ENCODE measurements around the gene ATP8A1.
"Not testable (repeated sequence)": the region's sequence is repeated elsewhere in the genome, so short reads cannot be mapped to it uniquely, and the experiment has no call there.

ATP8A1 gene

GRCh38 chr4:42656679-42656943, 294 bp downstream of the ATP8A1 start:
- peak overlapping the region; percentile 95 for H3K4me3 ChIP-seq (ENCODE audit: low read depth, low read length)
- TF ChIP-seq, protein P1, sequence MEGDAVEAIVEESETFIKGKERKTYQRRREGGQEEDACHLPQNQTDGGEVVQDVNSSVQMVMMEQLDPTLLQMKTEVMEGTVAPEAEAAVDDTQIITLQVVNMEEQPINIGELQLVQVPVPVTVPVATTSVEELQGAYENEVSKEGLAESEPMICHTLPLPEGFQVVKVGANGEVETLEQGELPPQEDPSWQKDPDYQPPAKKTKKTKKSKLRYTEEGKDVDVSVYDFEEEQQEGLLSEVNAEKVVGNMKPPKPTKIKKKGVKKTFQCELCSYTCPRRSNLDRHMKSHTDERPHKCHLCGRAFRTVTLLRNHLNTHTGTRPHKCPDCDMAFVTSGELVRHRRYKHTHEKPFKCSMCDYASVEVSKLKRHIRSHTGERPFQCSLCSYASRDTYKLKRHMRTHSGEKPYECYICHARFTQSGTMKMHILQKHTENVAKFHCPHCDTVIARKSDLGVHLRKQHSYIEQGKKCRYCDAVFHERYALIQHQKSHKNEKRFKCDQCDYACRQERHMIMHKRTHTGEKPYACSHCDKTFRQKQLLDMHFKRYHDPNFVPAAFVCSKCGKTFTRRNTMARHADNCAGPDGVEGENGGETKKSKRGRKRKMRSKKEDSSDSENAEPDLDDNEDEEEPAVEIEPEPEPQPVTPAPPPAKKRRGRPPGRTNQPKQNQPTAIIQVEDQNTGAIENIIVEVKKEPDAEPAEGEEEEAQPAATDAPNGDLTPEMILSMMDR (IDR thresholded peaks at IDR 0.05; ENCODE audit: borderline replicate concordance, insufficient read depth, low read depth, low read length): no peak

- TF ChIP-seq, protein P1 (IDR thresholded peaks at IDR 0.05; ENCODE audit: borderline replicate concordance, insufficient read depth, low read depth, low read length): no peak
These were observed 805 bp downstream of the ATP8A1 start for GRCh38 chr4:42655921-42656678.

DNA sequence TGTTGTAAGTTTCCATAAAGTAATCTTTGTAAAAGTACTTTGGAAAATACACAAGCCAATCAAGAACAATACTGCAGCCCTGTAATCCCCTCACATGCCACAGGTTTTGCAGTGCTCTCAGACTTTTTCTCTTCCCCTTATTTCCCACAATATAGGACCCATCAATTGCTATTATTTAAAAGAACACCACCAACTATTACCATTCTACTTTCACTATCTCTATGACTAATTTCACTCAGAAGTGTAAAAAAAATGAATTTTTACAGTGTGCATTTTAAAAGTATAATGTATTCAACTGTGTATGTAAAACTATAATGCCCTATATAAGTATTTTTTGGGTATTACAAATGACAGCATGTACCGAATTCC, 1.7 kb downstream of the ATP8A1 start:
- TF ChIP-seq, protein P1 (IDR thresholded peaks at IDR 0.05; ENCODE audit: borderline replicate concordance, insufficient read depth, low read depth, low read length): no peak
- H3K4me3 ChIP-seq (ENCODE audit: low read depth, low read length): peak overlapping the region; percentile 95

More at GRCh38 chr4:42655921-42656678, 805 bp downstream of the ATP8A1 start:
- H3K4me3 ChIP-seq (ENCODE audit: low read depth, low read length): peak overlapping the region; percentile 95

GRCh38 chr4:42654631-42655268, 2.2 kb downstream of the ATP8A1 start:
- TF ChIP-seq, protein P1 (IDR thresholded peaks at IDR 0.05; ENCODE audit: borderline replicate concordance, insufficient read depth, low read depth, low read length): peak; percentile 13; the same call in 1 of the 2 replicates
- H3K4me3 ChIP-seq (ENCODE audit: low read depth, low read length): peak overlapping the region; percentile 95

DNA sequence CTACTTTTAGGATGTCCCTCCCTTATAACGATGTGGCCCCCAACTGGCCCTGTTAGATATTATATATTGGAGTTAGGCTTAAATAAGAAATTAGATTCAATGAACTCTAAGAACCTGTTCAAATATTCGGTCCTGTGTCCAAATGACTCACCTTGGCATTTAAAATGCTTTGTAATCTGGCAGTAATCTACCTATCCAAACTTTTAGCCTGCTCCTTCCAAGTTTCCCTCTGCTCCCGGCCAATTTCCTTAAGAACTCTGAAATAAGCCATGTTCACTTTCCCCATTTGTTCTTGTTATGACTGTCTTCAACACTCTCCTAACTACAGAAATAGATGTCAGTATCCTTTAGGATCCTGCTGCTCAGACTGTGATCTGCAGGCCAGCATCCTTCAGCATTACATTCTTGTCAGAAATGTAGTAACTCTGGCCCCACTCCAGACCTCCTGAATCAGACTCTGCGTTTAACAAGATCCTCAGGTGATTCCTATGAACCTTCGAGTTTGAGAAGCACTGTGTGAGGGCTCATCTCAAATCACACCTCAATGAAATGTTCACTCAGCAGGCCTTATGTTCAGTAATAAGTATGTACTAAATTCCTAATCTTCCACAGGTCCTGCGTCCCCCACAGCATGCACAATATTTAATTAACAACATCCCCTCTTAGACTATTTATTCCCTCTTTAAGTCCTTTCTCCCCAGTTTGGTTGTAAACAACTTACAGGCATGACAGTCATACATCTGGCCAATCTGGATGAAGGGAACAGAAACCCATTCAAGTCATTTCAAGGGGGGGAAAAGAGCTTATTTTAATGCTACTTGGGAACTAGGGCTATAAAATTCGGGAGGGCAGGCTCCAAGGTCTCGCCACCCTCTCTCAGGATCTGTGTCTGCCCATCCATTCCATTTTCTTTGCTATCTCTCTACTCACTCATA, 3.0 kb downstream of the ATP8A1 start:
- H3K4me3 ChIP-seq (ENCODE audit: low read depth, low read length): peak overlapping the region; percentile 95

DNA sequence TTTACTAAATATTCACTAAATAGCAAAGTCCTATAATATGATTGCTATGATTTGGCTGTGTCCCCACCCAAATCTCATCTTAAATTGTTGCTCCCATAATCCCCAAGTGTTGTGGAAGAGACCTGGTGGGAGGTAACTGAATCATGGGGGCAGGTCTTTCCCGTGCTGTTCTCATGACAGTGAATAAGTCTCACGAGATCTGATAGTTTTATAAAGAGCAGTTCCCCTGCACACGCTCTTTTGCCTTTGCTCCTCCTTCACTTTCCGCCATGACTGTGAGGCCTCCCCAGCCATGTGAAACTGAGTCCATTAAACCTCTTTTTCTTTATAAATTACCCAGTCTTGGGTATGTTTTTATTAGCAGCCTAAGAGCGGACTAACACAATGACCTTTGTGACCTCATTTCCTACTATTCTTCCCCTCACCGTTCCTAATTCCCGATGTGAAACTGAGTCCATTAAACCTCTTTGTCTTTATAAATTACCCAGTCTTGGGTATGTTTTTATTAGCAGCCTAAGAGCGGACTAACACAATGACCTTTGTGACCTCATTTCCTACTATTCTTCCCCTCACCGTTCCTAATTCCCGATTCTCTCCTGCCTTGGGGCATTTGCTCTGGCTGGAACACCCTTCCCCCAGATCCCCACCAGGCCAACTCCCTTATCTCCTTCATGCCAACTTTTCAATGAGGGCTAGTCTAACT, 4.2 kb downstream of the ATP8A1 start:
- not testable (repeated sequence) for H3K4me3 ChIP-seq (ENCODE audit: low read depth, low read length)

More for the DNA sequence above, 3.0 kb downstream of the ATP8A1 start:
- TF ChIP-seq, protein P1 (IDR thresholded peaks at IDR 0.05; ENCODE audit: borderline replicate concordance, insufficient read depth, low read depth, low read length): no peak

DNA sequence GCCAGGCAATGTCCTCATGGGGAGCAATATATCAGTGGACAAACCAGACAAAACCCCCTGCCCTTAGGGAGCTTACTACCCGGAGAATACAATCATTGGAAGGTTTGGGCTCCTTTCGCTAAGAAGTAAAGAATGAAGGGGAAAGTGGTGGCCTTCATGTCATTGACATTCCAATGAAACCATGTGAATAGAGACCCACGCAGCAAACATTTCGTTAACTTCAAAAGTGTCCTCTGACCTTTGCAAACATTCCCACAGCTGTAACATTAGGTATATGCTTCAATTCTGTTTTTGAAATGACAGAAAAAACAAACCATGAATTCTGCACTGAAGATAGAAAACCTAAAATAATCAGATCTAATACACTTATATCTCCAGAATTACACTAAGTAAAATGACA, 7.0 kb downstream of the ATP8A1 start:
- TF ChIP-seq, protein P1 (IDR thresholded peaks at IDR 0.05; ENCODE audit: borderline replicate concordance, insufficient read depth, low read depth, low read length): no peak
- H3K4me3 ChIP-seq (ENCODE audit: low read depth, low read length): no peak overlapping the region

Data from GM12875 (cell line).